H4 (cell line): ENCODE results near the gene WDR73. TPM values are rescaled to one million over a fixed set of nuclear protein-coding genes. Genes with fewer than 3 reads are reported as not detected.
A peak's percentile ranks its signal among the peaks of the same experiment; 100 is the strongest.
"Not testable (repeated sequence)": the region's sequence is repeated elsewhere in the genome, so short reads cannot be mapped to it uniquely, and the experiment has no call there.

Experiments
- DNase-seq: peaks from one replicate; pipeline ENCODE4 v3.0.0-alpha.2; 2015; ENCODE audit warnings: low spot score
- total RNA-seq: library from RNA; depleted of rRNA; stranded (reverse); fragments of >200 nt; shearing (Covaris generic); gene quantifications from 2 replicates; pipeline ENCODE4 v1.2.3, GENCODE V29; 2014

Gene WDR73
- total RNA-seq, 1 experiment from 2014 or later, result 17.9 TPM

DNA sequence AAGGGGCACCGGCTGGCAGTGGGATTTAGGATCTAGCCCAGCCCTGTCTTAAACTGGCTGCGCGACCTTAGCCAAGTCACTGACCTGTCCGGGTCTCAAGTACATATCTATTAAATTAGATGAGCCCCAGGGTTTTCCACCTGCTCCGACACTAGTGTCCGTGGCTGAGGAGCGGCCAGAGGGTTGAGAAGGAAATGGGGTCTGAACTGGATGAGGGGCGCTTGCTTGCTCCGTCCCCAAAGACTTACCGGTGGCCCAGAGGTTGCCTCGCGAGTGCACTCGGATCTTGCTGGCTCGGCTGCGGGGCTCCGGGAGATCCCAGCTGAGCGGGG lies 3.6 kb upstream of the WDR73 start:
- DNase-seq, result no peak

GRCh38 chr15:84656972-84657371 lies 2.9 kb upstream of the WDR73 start:
- DNase-seq, result no peak

DNA sequence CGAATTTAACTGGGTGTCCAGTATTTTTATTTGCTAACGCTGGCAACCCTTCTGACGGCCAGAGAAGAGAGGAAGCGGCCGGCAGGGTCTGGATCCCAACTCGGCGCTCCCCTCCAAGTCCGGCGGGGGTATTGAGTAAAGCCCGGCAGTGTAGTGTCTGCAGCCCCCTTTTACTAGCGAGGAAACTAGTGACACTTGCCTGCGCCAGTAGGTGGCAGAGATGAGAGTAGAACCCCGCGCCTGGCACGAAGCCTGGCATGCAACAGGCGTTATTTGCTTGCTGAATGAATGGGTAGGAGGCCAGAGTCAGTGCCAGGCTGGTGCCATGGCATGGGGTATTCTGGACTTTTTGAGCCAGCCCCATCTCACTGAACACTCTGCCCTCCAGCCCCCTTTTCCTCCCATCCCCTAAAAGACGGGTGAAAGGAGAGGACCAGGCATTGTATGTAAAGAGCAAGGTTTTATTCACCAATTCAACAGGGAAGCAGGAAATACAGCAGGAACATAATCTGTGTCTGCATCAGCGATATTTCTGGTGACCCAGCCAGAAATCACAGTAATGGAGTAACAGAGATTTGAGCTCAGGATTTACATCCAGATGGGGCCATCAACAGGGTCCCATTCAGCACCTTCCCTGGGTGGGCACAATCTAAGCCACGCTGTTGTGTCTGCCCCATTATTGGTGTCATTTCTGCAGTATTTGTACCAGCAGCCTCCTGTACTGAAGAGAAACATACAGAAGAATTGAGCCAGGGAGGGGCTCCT lies 788 bp upstream of the WDR73 start:
- DNase-seq, result peak; percentile 84

DNA sequence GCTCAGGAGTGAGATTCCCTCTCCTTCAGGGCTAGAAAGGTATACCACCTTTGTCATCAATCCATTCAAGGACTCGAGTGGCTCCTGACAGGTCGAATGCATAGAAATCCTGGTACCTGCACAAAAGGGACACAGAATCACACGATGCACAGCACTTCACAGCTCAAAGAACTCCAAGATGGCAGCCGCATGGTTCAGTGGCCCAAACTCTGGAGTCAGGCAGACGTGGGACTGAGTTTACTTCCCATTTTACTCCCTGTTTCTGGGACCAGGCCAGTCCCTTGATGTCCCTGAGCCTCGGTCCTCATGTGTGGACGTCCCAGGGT lies 536 bp downstream of the WDR73 start:
- DNase-seq, result no peak

DNA sequence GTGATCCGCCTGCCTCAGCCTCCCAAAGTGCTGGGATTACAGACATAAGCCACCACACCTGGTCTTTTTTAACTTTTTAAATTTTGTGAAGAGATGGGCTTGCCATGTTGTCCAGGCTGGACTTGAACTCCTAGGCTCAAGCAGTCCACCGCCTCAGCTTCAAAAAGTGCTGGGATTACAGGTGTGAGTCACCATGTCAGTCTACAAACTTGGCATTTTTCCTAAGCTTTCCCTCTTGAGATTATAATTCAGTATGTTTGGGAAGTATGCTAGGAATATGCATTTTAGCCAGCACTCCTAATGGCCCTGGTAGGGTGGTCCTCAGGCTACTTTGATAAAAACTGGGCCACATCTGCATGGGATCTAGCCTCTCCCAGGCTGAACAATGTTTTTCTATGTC lies 4.4 kb downstream of the WDR73 start:
- no peak for DNase-seq

GRCh38 chr15:84648539-84648938 lies 5.5 kb downstream of the WDR73 start:
- DNase-seq, result no peak

DNA sequence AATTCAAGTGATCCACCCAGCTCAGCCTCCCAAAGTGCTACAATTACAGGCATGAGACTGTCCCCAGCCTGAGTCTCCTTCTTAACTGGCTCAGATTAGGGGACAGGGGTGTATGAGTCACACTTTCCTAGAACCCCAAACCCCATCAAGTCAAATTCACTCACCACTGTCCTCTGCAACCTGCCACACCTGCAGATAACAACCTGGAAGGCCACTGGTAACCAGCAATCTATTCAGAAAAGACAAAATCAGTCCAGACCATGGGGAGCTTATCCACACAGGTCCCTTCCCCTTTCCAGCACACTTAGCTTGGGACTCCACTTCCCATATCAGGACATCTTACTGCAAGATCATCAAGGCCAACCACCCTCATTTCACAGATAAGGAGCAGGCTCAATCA lies 6.4 kb downstream of the WDR73 start:
- DNase-seq, result no peak

- DNase-seq, result no peak
Observed at GRCh38 chr15:84645997-84646396, 8.1 kb downstream of the WDR73 start.

GRCh38 chr15:84645496-84645895 lies 8.6 kb downstream of the WDR73 start:
- DNase-seq, result no peak

GRCh38 chr15:84643838-84644237 lies 10.2 kb downstream of the WDR73 start:
- DNase-seq, result no peak

DNA sequence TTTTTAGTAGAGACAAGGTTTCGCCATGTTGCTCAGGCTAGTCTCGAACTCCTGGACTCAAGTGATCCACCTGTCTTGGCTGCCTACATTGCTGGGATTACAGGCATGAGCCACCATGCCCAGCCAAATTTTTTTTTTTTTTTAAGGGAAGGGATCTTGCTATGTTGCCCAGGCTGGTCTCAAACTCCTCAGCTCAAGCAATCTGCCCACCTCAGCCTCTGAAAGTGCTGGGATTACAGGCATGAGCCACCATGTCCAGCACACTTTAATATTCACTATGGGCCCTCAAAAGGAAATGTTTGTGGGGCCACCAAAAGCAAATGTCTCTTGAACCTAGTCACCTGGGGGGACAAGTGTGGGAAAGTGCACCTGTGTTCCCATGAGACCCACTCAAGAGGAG lies 11.4 kb downstream of the WDR73 start:
- not testable (repeated sequence) for DNase-seq

GRCh38 chr15:84641871-84642270 lies 12.2 kb downstream of the WDR73 start:
- not testable (repeated sequence) for DNase-seq

DNA sequence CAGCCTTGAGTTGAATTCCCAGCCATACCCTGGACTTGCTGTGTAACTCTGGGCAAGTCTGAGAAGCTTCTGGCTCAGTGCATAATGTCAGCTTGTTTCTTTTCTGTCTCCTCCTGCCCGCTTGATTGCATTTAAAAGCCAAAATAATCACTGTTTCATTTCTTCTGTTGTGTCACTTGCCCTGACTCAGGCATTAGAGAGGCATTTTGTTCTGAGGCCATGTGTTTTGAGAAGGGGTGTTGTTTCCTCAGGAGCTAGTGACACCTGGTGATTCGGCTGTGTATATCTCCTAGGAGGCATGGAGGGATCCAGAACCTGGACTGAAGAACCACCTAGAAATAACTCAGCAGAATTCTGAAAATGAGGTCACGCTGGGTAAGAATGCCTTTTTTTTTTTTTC lies 16.0 kb downstream of the WDR73 start:
- peak; percentile 28 for DNase-seq

GRCh38 chr15:84634228-84634837 lies 19.8 kb downstream of the WDR73 start:
- DNase-seq, result no peak

GRCh38 chr15:84633311-84634227 lies 20.5 kb downstream of the WDR73 start:
- DNase-seq, result no peak

GRCh38 chr15:84631706-84632272 lies 22.3 kb downstream of the WDR73 start:
- DNase-seq, result no peak

GRCh38 chr15:84629033-84629432 lies 25.1 kb downstream of the WDR73 start:
- DNase-seq, result no peak

DNA sequence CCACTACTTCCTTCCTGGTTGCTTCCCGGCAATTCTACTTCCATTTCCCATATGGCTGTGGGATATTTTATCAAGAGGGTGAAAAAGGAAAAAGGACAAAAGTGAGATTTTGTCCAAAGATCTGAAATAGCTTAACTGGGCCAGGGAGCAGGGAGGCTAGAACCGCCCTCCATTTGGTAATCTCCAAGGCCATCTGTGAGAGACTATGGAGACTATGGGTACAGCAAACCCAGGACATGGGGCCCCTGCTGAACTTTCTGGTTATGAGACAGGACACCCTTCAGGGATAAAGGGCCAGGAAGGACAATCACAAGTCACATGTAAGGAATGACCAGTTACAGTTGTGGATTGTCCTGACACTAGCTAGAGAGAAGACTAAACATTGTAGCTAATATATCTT lies 29.0 kb downstream of the WDR73 start:
- DNase-seq, result no peak

GRCh38 chr15:84624359-84624758 lies 29.7 kb downstream of the WDR73 start:
- no peak for DNase-seq

GRCh38 chr15:84621358-84621979 lies 32.6 kb downstream of the WDR73 start:
- no peak for DNase-seq

- no peak for DNase-seq
Observed at GRCh38 chr15:84620626-84621025, 33.5 kb downstream of the WDR73 start.

GRCh38 chr15:84616235-84616634 lies 37.8 kb downstream of the WDR73 start:
- DNase-seq, result no peak
